Activated B cell treated with CpG ODN at 0.5 μM for 24 hours (primary cell): ENCODE measurements around the gene PGAP3. TPM values are rescaled to one million over a fixed set of nuclear protein-coding genes. Genes with fewer than 3 reads are reported as not detected.

ENCODE experiments used
- ATAC-seq: fragments of 200-7000 bp; cut with Tn5 transposase; one replicate; pipeline ENCODE4 v1.10.0; 2021; ENCODE audit warnings: low read depth, mild to moderate bottlenecking, moderate library complexity
- CTCF ChIA-PET: fragments of 350-600 bp; sonication (Branson Sonifier 250); formaldehyde crosslinking; loops from one replicate; lab custom pipeline; 2021; ENCODE audit warnings: antibody characterized with exemption; lab: Charles Lee
- POLR2A ChIA-PET: fragments of 350-600 bp; sonication (Branson Sonifier 250); formaldehyde crosslinking; loops from one replicate; lab custom pipeline; 2021; ENCODE audit warnings: antibody characterized with exemption; lab: Charles Lee
- DNase-seq: peaks from one replicate; pipeline ENCODE4 v3.0.0; 2022
- H3K27ac Mint-ChIP-seq: one replicate; pipeline ENCODE4 v1.8.0; 2020; ENCODE audit warnings: mixed read lengths
- H3K27me3 Mint-ChIP-seq: one replicate; pipeline ENCODE4 v1.8.0; 2021; ENCODE audit warnings: mixed read lengths
- H3K36me3 Mint-ChIP-seq: one replicate; pipeline ENCODE4 v1.8.0; 2021; ENCODE audit warnings: low read depth, mixed read lengths
- H3K4me1 Mint-ChIP-seq: one replicate; pipeline ENCODE4 v1.8.0; 2021; ENCODE audit warnings: mixed read lengths
- H3K4me3 Mint-ChIP-seq: one replicate; pipeline ENCODE4 v1.8.0; 2020; ENCODE audit warnings: mild to moderate bottlenecking, mixed read lengths
- H3K9me3 Mint-ChIP-seq: one replicate; pipeline ENCODE4 v1.8.0; 2020; ENCODE audit warnings: mixed read lengths
- intact Hi-C: fragments of 100-400 bp; cut with micrococcal nuclease; formaldehyde crosslinking; loops from one replicate; pipeline ENCODE4 v1.15.1; 2024
- total RNA-seq: library from RNA; stranded (reverse); gene quantifications from 2 replicates; pipeline ENCODE4 v1.2.3, GENCODE V29; 2022
- TF ChIP-seq, protein P1 (sequence below): fragments of 200-600 bp; IDR thresholded peaks from one replicate; pipeline ENCODE4 v1.8.0; 2022; ENCODE audit warnings: antibody characterized with exemption, mild to moderate bottlenecking

PGAP3 gene
- total RNA-seq, 1 donor from 2014 or later: 24.0 TPM

DNA sequence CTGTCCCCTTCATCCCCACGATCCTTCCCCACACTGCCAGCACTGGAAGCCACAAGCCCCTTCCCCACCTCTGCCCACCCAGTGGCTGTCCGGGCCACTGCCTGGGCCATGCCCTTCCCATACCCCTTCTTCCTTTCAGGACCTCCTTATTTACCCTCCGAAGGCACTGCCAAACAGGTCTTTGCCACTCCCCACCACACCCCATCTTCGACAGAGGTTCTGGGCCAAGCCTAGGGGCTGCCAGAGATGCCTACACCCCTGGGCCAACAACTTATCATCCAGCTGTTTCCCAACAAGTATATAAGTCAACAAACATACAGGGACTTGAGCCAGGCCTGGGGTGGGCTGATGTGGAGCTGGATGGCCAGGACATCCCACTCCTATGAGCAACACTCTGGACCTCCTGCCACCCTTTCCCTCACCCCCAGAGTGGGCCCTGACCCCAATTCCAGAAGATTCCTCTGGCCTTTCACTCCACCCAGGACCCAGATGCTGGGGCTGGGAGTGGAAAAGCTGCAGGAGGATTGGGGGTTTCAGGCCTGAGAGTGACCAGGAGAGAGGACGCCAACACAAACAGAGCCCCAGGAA lies 62.6 kb downstream of the PGAP3 start:
- intact Hi-C loops: loop anchor here (10.0 kb wide), 1 partner anchor 420 kb away; the partner anchor contains the start of gene RPL19
- POLR2A ChIA-PET: no interaction called here

GRCh38 chr17:39624313-39624712 lies 63.5 kb downstream of the PGAP3 start:
- no peak overlapping the region for H3K27ac Mint-ChIP-seq
- intact Hi-C loops: loop anchor here (5.0 to 10.0 kb wide), 2 partner anchors 420 to 453 kb away; partner anchors contain the start of gene RPL19
- H3K9me3 Mint-ChIP-seq: no peaks in the 10 kb centered on the region
- peaks cover 26% of the 10 kb centered on the region for H3K4me1 Mint-ChIP-seq
- H3K27me3 Mint-ChIP-seq: peaks cover 25% of the 10 kb centered on the region
- no peaks in the 10 kb centered on the region for H3K36me3 Mint-ChIP-seq
- TF ChIP-seq, protein P1, sequence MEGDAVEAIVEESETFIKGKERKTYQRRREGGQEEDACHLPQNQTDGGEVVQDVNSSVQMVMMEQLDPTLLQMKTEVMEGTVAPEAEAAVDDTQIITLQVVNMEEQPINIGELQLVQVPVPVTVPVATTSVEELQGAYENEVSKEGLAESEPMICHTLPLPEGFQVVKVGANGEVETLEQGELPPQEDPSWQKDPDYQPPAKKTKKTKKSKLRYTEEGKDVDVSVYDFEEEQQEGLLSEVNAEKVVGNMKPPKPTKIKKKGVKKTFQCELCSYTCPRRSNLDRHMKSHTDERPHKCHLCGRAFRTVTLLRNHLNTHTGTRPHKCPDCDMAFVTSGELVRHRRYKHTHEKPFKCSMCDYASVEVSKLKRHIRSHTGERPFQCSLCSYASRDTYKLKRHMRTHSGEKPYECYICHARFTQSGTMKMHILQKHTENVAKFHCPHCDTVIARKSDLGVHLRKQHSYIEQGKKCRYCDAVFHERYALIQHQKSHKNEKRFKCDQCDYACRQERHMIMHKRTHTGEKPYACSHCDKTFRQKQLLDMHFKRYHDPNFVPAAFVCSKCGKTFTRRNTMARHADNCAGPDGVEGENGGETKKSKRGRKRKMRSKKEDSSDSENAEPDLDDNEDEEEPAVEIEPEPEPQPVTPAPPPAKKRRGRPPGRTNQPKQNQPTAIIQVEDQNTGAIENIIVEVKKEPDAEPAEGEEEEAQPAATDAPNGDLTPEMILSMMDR: no peak
- DNase-seq (no peak), ATAC-seq (no peak)
- H3K4me3 Mint-ChIP-seq: no peak overlapping the region
- ChIA-PET CTCF (interaction anchor here (1.2 to 6.1 kb wide), 6 partner anchors 10 to 107 kb away, joined by 3 to 124 read pairs (median 16); partner anchors contain the start of gene MIEN1), POLR2A (no interaction called here)

More for the DNA sequence above, 62.6 kb downstream of the PGAP3 start:
- Mint-ChIP-seq H3K4me1 (peaks cover 26% of the 10 kb centered on the region), H3K27me3 (peaks cover 26% of the 10 kb centered on the region), H3K36me3 (no peaks in the 10 kb centered on the region), H3K9me3 (no peaks in the 10 kb centered on the region), H3K4me3 (no peak overlapping the region), H3K27ac (no peak overlapping the region)
- CTCF ChIA-PET: interaction anchor here (0.7 to 6.1 kb wide), 4 partner anchors 9 to 106 kb away, joined by 3 to 124 read pairs (median 30); no protein-coding TSS in a partner anchor
- DNase-seq (no peak), ATAC-seq (no peak)
- TF ChIP-seq, protein P1: no peak

DNA sequence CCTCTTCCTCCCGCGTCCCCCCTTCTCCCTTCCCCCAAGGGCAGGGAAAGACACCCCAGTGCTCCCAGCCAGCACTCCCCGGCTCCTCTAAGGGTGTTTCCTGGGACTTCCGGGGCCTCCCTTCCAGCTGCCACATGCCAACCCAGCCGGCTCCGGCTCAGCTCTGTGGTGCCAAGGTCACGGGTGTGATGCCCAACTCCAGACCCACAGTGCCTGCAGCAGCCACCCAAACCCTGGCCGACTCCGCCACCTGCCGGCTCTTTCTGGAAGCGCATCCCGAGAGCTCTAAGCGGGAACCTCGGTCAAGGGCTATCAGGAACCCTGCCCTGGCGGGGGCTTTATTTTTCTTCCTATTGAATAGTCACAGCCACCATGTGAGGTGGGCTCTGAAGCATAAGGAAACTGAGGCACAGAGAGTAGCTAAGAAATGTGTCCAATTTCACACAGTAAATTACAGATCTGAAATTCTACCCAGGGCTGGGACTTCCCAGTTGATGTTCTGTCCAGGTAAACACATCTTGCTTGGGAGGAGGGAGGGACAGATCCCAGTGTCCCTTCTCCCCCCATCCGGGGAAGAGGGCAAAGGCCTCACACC lies 64.4 kb downstream of the PGAP3 start:
- no peak overlapping the region for H3K27ac Mint-ChIP-seq
- CTCF ChIA-PET: interaction anchor here (0.6 to 6.1 kb wide), 36 partner anchors 9 to 463 kb away, joined by 3 to 124 read pairs (median 4); partner anchors contain the start of genes IKZF3, MIEN1, PSMD3 and STARD3
- H3K27me3 Mint-ChIP-seq: peaks cover 22% of the 10 kb centered on the region
- no peaks in the 10 kb centered on the region for H3K36me3 Mint-ChIP-seq
- DNase-seq (peak; percentile 89), ATAC-seq (peak; percentile 77)
- TF ChIP-seq, protein P1: no peak
- POLR2A ChIA-PET: interaction anchor here (0.7 to 3.5 kb wide), 8 partner anchors 72 to 357 kb away, joined by 3 to 17 read pairs (median 8); partner anchors contain the start of genes MIEN1 and PSMD3
- H3K9me3 Mint-ChIP-seq: no peaks in the 10 kb centered on the region
- peaks cover 28% of the 10 kb centered on the region for H3K4me1 Mint-ChIP-seq
- no peak overlapping the region for H3K4me3 Mint-ChIP-seq
- intact Hi-C loops: loop anchor here (1.0 to 10.0 kb wide), 5 partner anchors 13 to 454 kb away; partner anchors contain the start of genes RPL19 and STARD3

GRCh38 chr17:39622380-39623006 lies 65.4 kb downstream of the PGAP3 start:
- H3K9me3 Mint-ChIP-seq: no peaks in the 10 kb centered on the region
- CTCF ChIA-PET: interaction anchor here (0.7 to 6.1 kb wide), 36 partner anchors 9 to 415 kb away, joined by 3 to 124 read pairs (median 5); partner anchors contain the start of genes IKZF3, MIEN1, NEUROD2 and PSMD3

More at GRCh38 chr17:39622380-39623006, 65.4 kb downstream of the PGAP3 start:
- intact Hi-C loops: loop anchor here (1.0 to 10.0 kb wide), 13 partner anchors 14 to 455 kb away; partner anchors contain the start of genes IKZF3, MIEN1, PNMT and PSMD3
- DNase-seq: no peak
- POLR2A ChIA-PET: interaction anchor here (0.6 to 3.5 kb wide), 12 partner anchors 71 to 358 kb away, joined by 3 to 17 read pairs (median 8); partner anchors contain the start of genes MIEN1 and PSMD3
- TF ChIP-seq, protein P1: no peak
- Mint-ChIP-seq H3K27ac (peak overlapping the region; percentile 60), H3K4me1 (peaks cover 28% of the 10 kb centered on the region), H3K27me3 (peaks cover 18% of the 10 kb centered on the region), H3K36me3 (no peaks in the 10 kb centered on the region), H3K4me3 (peak overlapping the region; percentile 70)
- peak; percentile 26 for ATAC-seq
